Suprapubic skin (tissue), 4 donors: Measurements from ENCODE around the gene BANP. TPM values are rescaled to one million over a fixed set of nuclear protein-coding genes. Genes with fewer than 3 reads are reported as not detected.

Source experiments
- DNase-seq, 2 donors: peaks; one replicate each; pipeline ENCODE4 v3.0.0-alpha.2; 2019; ENCODE audit warnings: low spot score in 2 of 2
- H3K27ac ChIP-seq: fragments of 200-600 bp; sonication (generic); one replicate; pipeline ENCODE4 v1.5.1; 2019
- H3K27me3 ChIP-seq: fragments of 200-600 bp; sonication (generic); one replicate; pipeline ENCODE4 v1.5.1; 2019
- H3K36me3 ChIP-seq: fragments of 200-600 bp; sonication (generic); one replicate; pipeline ENCODE4 v1.5.1; 2019
- H3K4me1 ChIP-seq: fragments of 200-600 bp; sonication (generic); one replicate; pipeline ENCODE4 v1.5.1; 2019
- H3K4me3 ChIP-seq: fragments of 200-600 bp; sonication (generic); one replicate; pipeline ENCODE4 v1.5.1; 2019; ENCODE audit warnings: mild to moderate bottlenecking
- H3K9me3 ChIP-seq: fragments of 200-600 bp; sonication (generic); one replicate; pipeline ENCODE4 v1.5.1; 2019
- EP300 ChIP-seq: sonication (generic); formaldehyde crosslinking; IDR thresholded peaks from one replicate; pipeline ENCODE4 v1.6.1; 2017; ENCODE audit warnings: antibody characterized with exemption
- POLR2A ChIP-seq, 2 donors: fragments of 450-650 bp; IDR thresholded peaks; one replicate each; pipeline ENCODE4 v1.6.1; 2017; ENCODE audit warnings: antibody characterized with exemption in 2 of 2, mild to moderate bottlenecking in 2 of 2, moderate library complexity in 2 of 2
- POLR2AphosphoS5 ChIP-seq, 3 donors: sonication (generic); formaldehyde crosslinking; IDR thresholded peaks; one replicate each; pipeline ENCODE4 v1.6.1; 2017; ENCODE audit warnings: antibody characterized with exemption in 3 of 3
- WGBS: methylation state at CpG from one replicate; pipeline ENCODE4 v1.1.5; 2018; 5-methylcytosine and 5-hydroxymethylcytosine counted together
- total RNA-seq, 4 donors: library from RNA; depleted of rRNA; stranded (reverse); fragments of >200 nt; gene quantifications; one replicate each; pipeline ENCODE4 v1.1.0, GENCODE V29; 2016
- TF ChIP-seq, protein P1 (sequence below), 2 donors: fragments of 200-600 bp in 1 of 2; fragments of 450-650 bp in 1 of 2; sonication (generic) in 1 of 2; IDR thresholded peaks; one replicate each; pipeline ENCODE4 v1.5.1; 2016 to 2019; ENCODE audit warnings: antibody characterized with exemption in 2 of 2, mild to moderate bottlenecking in 1 of 2, moderate library complexity in 1 of 2

BANP gene
- total RNA-seq, 4 donors from 2014 or later, result 24.9 to 40.1 (median 26.5) TPM

DNA sequence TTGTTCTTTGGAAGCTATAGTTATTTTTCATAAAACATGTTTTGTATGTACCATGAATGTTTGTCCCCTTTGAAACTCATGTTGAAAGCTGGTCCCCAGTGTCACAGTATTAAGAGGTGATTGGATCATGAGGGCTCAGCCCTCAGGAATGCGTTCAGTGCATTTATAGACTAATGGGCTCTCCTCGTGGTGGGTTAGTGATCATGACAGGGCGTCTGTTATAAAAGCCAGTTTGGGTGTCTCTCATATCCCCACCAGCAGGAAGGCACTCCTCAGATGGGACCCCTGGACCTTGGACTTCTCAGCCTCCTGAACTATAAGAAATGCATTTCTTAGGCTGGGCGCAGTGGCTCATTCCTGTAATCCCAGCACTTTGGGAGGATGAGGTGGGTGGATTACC is 10.4 kb downstream of the BANP start:
- TF ChIP-seq, protein P1, sequence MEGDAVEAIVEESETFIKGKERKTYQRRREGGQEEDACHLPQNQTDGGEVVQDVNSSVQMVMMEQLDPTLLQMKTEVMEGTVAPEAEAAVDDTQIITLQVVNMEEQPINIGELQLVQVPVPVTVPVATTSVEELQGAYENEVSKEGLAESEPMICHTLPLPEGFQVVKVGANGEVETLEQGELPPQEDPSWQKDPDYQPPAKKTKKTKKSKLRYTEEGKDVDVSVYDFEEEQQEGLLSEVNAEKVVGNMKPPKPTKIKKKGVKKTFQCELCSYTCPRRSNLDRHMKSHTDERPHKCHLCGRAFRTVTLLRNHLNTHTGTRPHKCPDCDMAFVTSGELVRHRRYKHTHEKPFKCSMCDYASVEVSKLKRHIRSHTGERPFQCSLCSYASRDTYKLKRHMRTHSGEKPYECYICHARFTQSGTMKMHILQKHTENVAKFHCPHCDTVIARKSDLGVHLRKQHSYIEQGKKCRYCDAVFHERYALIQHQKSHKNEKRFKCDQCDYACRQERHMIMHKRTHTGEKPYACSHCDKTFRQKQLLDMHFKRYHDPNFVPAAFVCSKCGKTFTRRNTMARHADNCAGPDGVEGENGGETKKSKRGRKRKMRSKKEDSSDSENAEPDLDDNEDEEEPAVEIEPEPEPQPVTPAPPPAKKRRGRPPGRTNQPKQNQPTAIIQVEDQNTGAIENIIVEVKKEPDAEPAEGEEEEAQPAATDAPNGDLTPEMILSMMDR (IDR thresholded peaks at IDR 0.05), result no peak
- no peak for TF ChIP-seq EP300
- no peak for TF ChIP-seq POLR2A (IDR thresholded peaks at IDR 0.05)
- no peak for TF ChIP-seq POLR2AphosphoS5 (IDR thresholded peaks at IDR 0.05)
- Histone ChIP-seq H3K4me3 (no peak overlapping the region), H3K27ac (no peak overlapping the region), H3K9me3 (no peaks in the 10 kb centered on the region), H3K4me1 (peaks cover 36% of the 10 kb centered on the region), H3K36me3 (no peaks in the 10 kb centered on the region), H3K27me3 (no peaks in the 10 kb centered on the region)
- WGBS, result 90% methylated on average over 4 of the region's 4 CpGs
- DNase-seq, result no peak

DNA sequence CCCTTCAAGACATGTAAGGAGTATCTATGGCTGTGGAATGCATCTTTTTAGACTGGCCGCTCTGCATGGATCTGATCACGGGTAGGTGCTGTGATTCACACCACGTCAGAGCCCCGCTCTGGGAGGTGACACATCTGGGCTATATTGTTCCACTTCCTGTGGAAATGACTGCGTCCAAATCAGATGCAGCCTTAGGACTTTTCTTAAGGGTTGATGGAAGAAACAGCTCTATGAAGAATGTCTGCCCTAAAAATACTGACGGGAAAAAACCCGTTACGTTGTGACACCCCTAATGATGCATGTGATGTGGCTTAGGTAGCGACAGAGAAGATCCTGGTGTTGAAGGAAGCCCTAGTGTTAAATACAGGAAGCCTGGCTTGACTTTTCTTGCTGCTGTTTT is 12.2 kb downstream of the BANP start:
- H3K27me3 ChIP-seq, result no peaks in the 10 kb centered on the region
- H3K36me3 ChIP-seq, result no peaks in the 10 kb centered on the region
- H3K4me1 ChIP-seq, result peaks cover 37% of the 10 kb centered on the region
- TF ChIP-seq POLR2AphosphoS5 (IDR thresholded peaks at IDR 0.05), result no peak
- no peak for TF ChIP-seq POLR2A (IDR thresholded peaks at IDR 0.05)
- TF ChIP-seq, protein P1 (IDR thresholded peaks at IDR 0.05), result no peak
- no peak for TF ChIP-seq EP300
- H3K9me3 ChIP-seq, result no peaks in the 10 kb centered on the region
- peak overlapping the region; percentile 49 for H3K27ac ChIP-seq
- no peak overlapping the region for H3K4me3 ChIP-seq
- WGBS, result 64% methylated on average over 5 of the region's 9 CpGs
- DNase-seq, result no peak

DNA sequence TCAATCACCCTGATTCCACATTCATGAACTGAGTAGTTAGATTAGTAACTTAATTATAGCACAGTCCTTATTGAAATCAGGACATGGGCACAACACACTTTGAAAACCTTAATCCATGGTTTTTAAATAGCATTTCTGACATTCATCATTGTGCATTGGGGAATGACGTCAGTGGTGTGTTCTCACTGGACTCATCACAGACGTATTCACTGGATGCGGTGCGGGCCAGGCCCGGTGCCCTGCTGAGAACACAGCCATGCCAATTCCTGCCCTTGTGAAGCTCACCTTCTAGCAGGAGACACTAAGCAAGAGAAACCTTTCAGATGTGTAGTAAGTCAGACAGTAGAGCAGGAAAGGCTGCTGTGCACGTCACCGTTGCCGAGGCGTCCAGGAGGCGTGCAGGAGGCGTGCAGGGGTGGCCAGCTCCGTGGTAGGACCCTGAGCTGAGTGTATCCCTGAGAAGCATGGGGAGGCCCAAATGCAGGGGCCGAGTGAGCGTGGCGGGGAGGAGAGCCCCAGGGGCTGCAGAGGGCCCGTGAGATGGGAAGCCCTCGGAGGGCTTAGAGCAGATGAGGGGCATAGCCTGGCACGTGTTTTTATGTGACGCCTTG is 12.9 kb downstream of the BANP start:
- peak overlapping the region; percentile 49 for H3K27ac ChIP-seq
- peaks cover 37% of the 10 kb centered on the region for H3K4me1 ChIP-seq
- no peaks in the 10 kb centered on the region for H3K36me3 ChIP-seq
- TF ChIP-seq, protein P1 (IDR thresholded peaks at IDR 0.05), result no peak
- TF ChIP-seq POLR2A (IDR thresholded peaks at IDR 0.05), result no peak
- H3K27me3 ChIP-seq, result no peaks in the 10 kb centered on the region
- no peak overlapping the region for H3K4me3 ChIP-seq
- WGBS, result 92% methylated on average over 19 of the region's 19 CpGs
- no peak for DNase-seq
- no peaks in the 10 kb centered on the region for H3K9me3 ChIP-seq

- Histone ChIP-seq H3K36me3 (no peaks in the 10 kb centered on the region), H3K4me3 (no peak overlapping the region), H3K27ac (peak overlapping the region; percentile 81), H3K27me3 (no peaks in the 10 kb centered on the region), H3K4me1 (peaks cover 37% of the 10 kb centered on the region), H3K9me3 (no peaks in the 10 kb centered on the region)
- 82% methylated on average over 11 of the region's 11 CpGs for WGBS
- TF ChIP-seq, protein P1 (IDR thresholded peaks at IDR 0.05), result no peak
- TF ChIP-seq EP300 (no peak), POLR2AphosphoS5 (IDR thresholded peaks at IDR 0.05) (no peak), POLR2A (IDR thresholded peaks at IDR 0.05) (no peak)
- DNase-seq, result no peak
These were observed 14.2 kb downstream of the BANP start for GRCh38 chr16:87965417-87965816.

- no peak overlapping the region for H3K4me3 ChIP-seq
- DNase-seq, result no peak
- H3K4me1 ChIP-seq, result peaks cover 37% of the 10 kb centered on the region
- TF ChIP-seq, protein P1 (IDR thresholded peaks at IDR 0.05), result no peak
- TF ChIP-seq EP300 (no peak), POLR2A (IDR thresholded peaks at IDR 0.05) (no peak), POLR2AphosphoS5 (IDR thresholded peaks at IDR 0.05) (no peak)
- H3K36me3 ChIP-seq, result peaks cover 2% of the 10 kb centered on the region
- WGBS, result 55% methylated on average over 5 of the region's 5 CpGs
- H3K27me3 ChIP-seq, result no peaks in the 10 kb centered on the region
- peak overlapping the region; percentile 81 for H3K27ac ChIP-seq
- no peaks in the 10 kb centered on the region for H3K9me3 ChIP-seq
These were observed 14.9 kb downstream of the BANP start for GRCh38 chr16:87966064-87966645.
